Activated CD4-positive, alpha-beta T cell treated with anti-CD3 and anti-CD28 coated beads, Interleukin-2, amount 50 U/mL, for 1 hour (primary cell): ENCODE data around the gene SLC30A5.
"Not testable (repeated sequence)": the region's sequence is repeated elsewhere in the genome, so short reads cannot be mapped to it uniquely, and the experiment has no call there.

Source experiments
- DNase-seq: peaks from one replicate; pipeline ENCODE4 v3.0.0-alpha.2; 2020

The SLC30A5 gene

GRCh38 chr5:69093771-69094482, at the start of gene SLC30A5:
Gene SLC30A5, plus strand, starts transcription at chr5:69094014. Its CDS starts 242 bp downstream, at chr5:69094256.
- peak; percentile 97 for DNase-seq

GRCh38 chr5:69045213-69045612, 48.6 kb upstream of the SLC30A5 start:
- DNase-seq: not testable (repeated sequence)

- DNase-seq: no peak
Observed at GRCh38 chr5:69046375-69046957, 47.3 kb upstream of the SLC30A5 start.

- no peak for DNase-seq
Observed at GRCh38 chr5:69048230-69048629, 45.6 kb upstream of the SLC30A5 start.

GRCh38 chr5:69049151-69049550, 44.7 kb upstream of the SLC30A5 start:
- DNase-seq: no peak

GRCh38 chr5:69049796-69050195, 44.0 kb upstream of the SLC30A5 start:
- DNase-seq: no peak

DNA sequence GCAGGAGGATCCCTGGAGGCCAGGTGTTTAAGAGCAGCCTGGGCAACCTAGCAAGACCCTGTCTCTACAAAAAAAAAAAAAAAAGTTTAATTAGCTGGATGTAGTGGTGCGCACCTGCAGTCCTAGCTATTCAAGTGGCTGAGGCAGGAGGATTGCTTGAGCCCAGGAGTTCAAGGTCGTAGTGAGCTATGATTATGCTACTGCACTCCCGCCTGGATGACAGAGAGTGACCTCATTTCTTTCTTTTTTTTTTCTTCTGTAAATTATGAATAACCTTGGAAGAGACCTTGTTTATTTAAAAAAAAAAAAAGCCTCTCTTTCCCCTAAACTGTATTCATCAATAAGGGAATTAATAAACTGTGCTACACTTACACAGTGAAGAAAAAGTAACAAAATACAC, 43.6 kb upstream of the SLC30A5 start:
- DNase-seq: no peak

GRCh38 chr5:69052181-69052580, 41.6 kb upstream of the SLC30A5 start:
- DNase-seq: no peak

- DNase-seq: no peak
Observed at GRCh38 chr5:69074664-69075521, 18.9 kb upstream of the SLC30A5 start.

- no peak for DNase-seq
Observed at GRCh38 chr5:69075522-69076179, 18.2 kb upstream of the SLC30A5 start.

GRCh38 chr5:69078921-69079540, 14.8 kb upstream of the SLC30A5 start:
- no peak for DNase-seq

GRCh38 chr5:69079556-69079955, 14.3 kb upstream of the SLC30A5 start:
- no peak for DNase-seq

DNA sequence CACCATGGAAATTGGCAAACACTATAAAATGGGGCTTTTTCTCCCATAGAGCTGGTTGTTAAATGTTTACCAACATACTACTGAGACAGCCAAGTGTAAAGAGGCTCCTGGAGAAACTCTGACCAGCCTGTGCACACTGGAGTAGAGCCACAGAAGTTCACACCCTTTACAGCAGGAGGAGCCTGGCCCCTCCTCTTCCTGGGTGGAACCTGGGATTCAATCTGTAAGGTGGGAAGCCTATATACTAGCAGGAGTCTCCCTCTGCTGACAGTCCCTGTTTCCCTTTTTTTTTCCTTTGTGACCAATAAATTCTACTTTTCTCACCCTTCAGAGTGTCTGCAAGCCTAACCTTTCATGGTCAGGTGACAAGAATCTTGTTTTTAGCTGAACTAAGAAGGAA, 10.4 kb upstream of the SLC30A5 start:
- no peak for DNase-seq

DNA sequence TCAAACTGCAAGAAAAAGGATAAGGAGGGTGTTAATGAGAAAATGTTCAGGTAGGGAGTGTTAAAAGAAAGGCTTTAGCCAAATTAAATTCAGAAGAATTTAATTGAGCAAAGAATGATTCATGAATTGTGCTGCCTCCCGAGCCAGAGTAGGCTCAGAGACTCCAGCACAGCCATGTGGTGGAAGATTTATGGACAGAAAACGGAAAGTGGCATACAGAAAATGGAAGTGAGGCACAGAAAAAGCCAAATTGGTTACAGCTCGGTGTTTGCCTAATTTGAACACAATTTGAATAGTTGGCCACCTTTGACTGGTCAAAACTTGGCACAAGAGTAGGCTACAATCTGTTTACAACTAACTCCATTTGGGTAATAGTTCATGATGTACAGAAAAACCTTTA, 9.6 kb upstream of the SLC30A5 start:
- DNase-seq: no peak

GRCh38 chr5:69084903-69085302, 8.9 kb upstream of the SLC30A5 start:
- DNase-seq: no peak

GRCh38 chr5:69086206-69086605, 7.6 kb upstream of the SLC30A5 start:
- no peak for DNase-seq

DNA sequence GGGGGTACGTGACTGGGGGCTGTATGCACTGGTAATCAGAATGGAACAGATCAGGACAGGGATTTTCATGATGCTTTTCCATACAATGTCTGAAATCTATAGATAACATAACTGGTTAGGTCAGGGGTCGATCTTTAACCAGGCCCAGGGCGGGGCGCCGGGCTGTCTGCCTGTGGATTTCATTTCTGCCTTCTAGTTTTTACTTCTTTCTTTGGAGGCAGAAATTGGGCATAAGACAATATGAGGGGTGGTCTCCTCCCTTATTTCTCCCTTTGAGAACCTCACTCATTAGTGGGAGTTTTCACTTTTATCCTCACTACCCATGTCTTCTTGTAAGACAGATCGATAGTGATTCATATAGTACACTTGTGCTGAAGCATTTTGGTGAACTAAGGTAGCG, 5.8 kb upstream of the SLC30A5 start:
- DNase-seq: not testable (repeated sequence)

- no peak for DNase-seq
Observed at GRCh38 chr5:69090158-69090557, 3.7 kb upstream of the SLC30A5 start.

DNA sequence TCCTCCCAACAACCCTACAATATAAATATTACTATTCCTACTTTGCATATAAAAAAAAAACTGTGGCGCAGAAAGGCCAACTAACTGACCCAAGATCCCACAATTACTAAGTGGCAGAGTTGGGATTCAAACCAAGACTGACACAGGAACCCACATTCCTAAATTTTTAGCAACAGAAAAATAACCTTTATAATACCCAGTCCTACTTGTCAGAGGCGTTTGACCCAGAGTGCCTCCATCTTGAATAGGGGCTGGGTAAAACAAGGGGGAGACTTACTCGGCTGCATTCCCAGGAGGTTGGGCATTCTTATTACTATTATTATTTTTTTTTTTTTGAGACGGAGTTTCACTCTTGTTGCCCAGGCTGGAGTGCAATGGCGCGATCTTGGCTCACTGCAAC, 2.0 kb upstream of the SLC30A5 start:
- DNase-seq: no peak

DNA sequence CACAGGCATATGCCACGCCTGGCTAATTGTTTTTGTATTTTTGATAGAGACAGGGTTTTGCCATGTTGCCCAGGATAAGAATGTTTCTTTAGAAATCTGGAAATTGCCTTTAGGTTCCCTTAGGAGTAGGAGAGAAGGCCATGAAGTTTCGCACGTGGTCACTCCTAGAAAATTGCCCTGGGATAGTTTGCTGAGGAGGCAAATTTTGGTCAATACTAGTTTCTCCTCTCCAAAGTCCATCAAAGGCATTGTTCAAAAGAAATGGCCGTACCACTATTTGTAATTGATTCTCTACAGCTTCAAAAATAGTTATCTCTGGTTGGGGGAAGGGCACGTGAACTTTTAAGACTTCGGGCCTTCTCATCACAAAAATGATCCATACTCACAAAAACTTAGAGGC, 845 bp upstream of the SLC30A5 start:
- DNase-seq: no peak

GRCh38 chr5:69099302-69099701, 5.5 kb downstream of the SLC30A5 start:
- DNase-seq: no peak

DNA sequence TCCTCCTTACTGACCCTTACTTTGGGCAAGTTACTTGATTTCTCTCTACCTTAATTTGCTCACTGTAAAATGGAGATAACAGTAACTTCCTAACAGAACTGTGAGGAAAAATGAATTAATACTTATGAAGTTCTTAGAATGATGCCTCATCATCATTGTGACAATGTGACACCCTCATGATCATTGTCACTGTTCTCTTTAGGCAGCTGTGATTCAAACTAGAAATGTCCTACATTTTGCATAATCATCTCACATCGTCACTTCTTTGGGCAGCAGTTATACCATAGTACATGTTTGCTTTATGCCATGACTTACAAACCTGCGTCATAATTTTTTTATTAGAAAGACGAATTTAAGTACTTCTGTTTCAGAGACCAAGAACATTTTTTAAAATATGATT, 9.7 kb downstream of the SLC30A5 start:
- DNase-seq: no peak
